Right lung (tissue), 5 donors: ENCODE results near the gene SLC38A6. TPM values are rescaled to one million over a fixed set of nuclear protein-coding genes. Genes with fewer than 3 reads are reported as not detected.
"Not testable (repeated sequence)": the region's sequence is repeated elsewhere in the genome, so short reads cannot be mapped to it uniquely, and the experiment has no call there.

Source experiments
- DNase-seq, 2 donors: peaks; one replicate each; pipeline ENCODE4 v3.0.0-alpha.2; 2013
- polyA plus RNA-seq, 5 donors: library from polyadenylated mRNA; unstranded; fragments of 120-200 nt; gene quantifications; one replicate each; pipeline versions ENCODE4 v1.2.1 to v1.2.3, GENCODE V29; 2013; ENCODE audit warnings: inconsistent platforms in 1 of 5, low replicate concordance in 1 of 5; ENCODE audit not compliant: insufficient read length in 5 of 5, insufficient read depth in 1 of 5

The SLC38A6 gene
- polyA plus RNA-seq, 5 donors, result 18.2 to 37.6 (median 29.4) TPM

DNA sequence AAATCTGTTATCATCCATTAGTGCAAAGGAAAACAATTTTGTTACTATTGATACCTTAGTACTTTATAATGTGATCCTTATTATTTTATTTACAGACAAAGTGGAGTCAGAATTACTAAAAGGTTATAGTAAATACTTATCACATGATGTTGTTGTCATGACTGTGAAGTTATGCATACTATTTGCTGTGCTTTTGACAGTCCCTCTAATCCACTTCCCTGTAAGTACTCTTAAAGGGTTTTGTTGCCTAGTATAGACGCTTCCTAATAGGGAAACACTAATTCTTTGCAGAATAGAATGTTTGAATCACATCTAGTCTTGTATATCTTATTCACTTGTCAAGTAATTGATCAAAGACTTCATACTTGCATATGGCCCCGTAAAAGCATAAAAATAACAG, 69.4 kb downstream of the SLC38A6 start:
- DNase-seq, result no peak

DNA sequence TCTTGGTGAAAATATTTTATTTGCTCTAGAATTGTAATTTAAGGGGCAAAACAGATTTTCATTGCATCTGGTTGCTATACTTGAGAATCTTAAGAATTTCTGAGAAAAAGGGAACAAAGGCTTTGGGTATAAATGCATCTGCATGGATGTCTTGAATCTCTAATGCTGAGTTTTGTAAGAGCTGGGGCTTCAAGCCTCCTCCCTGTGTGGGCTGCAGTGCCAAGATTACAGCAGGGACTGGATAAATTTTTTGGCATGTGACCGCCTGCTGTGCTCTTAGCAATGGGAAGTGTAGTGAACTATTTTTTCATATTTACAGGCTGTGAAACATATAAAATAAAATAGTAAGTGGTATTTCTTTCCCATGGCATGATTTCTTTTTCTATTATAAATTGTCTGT, 70.0 kb downstream of the SLC38A6 start:
- peak; percentile 56 to 66 for DNase-seq

DNA sequence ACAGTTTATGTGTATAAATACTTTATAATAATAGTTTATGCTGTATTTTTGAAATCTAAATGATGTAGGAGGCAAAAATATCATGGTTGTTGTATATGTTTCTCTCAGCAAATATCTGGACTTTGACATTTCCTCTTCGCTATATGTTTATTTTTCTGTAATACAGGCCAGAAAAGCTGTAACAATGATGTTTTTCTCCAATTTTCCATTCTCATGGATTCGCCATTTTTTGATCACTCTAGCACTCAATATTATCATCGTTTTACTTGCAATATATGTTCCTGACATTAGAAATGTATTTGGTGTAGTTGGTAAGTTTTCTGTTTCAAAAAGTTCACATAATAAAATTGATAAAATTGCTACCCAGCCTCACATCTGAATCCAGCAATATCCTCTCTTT, 70.6 kb downstream of the SLC38A6 start:
- DNase-seq, result no peak

DNA sequence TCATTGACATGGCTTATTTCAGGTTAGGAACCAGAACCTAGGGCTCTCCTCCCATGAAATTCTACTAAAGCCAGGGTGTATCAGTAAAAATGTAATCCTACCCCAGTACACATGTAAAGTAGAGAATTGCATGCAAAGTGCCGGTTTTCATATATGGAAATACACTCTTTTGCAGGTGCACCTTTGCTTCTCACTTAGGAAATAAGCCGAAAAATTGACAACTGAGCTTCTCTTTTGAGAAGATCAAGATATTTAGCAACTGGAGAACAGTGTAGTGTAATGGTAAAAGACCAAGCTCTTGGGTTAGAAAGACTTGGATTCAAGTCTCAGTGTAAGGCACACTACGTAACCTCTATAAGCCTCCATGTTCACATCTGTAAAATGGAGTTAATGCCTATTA, 82.4 kb downstream of the SLC38A6 start:
- no peak for DNase-seq

DNA sequence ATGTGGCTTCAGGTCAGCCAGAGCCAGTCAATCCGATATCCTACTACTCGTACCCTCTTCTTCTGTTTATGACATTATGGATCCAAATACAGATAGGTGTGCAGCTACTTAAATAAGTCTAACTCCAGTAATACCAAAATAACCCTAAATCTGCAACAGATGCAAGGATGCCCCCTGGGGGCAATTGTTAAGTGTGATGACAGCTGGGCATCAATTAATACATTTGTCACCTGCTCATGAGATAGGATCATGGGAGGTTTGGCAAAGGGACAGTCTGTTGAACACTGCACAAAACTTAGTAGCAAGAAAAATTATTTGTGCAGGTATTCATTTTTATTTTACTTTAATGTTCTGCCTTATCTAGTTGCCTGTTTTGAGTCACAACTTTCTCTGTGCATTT, 83.2 kb downstream of the SLC38A6 start:
- no peak for DNase-seq

DNA sequence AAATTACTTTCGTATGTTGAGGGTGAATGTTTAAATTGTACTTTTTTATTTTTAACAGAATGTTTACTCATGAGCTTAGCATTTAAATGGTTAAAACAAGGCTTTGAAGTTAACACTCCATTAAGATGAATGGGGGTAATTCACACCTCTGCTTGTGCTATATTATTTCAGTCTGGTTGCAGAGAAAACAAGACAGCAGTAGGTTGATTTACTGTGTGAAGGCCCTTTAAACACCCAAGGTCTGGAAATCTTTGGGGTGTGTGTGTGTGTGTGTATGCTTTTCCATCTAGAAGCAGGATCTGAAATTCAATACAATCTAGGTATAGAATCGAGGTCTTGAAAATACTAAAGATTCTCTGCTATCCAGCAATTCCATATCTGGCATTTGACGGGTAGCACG, 83.8 kb downstream of the SLC38A6 start:
- DNase-seq, result no peak

DNA sequence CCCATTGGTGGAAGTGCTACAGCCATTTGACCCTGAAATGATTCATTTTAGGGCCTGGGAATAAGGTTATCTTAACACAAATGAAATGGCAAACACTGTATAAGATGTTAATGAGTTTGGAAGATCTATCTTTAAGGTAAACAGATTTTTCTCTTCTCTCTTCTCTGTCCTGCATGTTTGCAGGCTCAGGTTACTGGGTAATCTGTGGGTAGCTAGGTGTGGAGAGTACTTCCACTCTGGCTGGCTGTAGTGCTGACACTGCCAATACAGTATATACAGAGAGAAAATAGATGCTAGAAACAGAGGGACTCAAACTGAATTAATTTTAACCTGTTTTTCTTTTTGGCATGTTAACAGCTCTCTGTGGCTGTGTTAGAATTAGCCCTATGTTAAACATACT, 84.6 kb downstream of the SLC38A6 start:
- no peak for DNase-seq

DNA sequence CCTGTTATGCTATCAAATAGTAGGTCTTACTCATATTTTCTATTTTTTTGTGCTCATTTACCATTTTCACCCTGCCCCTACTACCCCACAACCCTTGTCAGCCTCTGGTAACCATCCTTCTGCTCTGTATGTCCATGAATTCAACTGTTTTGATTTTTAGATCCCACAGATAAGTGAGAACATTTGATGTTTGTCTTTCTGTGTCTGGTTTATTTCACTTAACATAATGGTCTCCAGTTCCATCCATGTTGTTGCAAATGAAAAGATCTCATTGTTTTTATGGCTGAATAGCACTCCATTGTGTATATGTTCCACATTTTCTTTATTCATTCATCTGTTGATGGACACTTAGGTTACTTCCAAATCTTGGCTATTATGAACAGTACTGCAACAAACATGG, 91.4 kb downstream of the SLC38A6 start:
- not testable (repeated sequence) for DNase-seq

DNA sequence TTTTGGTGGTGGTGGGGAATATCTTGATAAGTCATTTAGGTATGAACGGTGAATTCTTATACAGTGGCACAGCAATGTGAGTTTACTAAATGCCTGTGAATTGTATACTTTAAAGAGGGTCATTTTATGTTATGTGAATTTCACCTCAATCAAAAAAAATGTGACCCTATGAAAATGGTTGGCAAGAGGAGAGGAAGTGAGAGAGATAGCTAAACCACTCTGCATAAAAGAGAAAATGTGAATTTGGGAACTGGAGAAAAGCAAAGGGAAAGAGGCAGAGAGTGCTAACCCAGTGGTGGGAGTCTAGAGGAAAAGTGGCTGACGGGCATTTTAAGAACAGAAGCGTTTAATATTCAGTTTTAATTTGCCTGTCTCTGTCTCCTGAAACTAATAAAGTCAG, 93.8 kb downstream of the SLC38A6 start:
- DNase-seq, result no peak

DNA sequence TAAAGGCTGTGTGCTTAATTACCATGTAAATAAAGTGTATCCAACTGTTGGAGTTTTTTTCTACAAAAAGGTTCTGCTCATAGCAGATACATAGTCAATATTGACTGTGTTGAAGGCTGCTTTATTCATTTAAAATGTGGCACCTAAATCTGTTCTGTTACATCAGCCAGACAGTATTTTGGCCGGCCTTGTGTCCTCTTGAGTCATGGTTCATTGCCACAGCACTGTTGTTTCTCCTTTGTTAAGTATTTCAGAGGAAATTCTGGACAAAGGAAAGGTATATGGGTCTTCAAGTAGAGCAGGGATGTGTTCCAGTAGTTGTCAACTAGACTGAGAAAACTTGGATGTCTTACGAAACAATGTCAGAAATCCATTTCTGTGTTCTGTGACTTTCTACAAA, 95.5 kb downstream of the SLC38A6 start:
- DNase-seq, result no peak

DNA sequence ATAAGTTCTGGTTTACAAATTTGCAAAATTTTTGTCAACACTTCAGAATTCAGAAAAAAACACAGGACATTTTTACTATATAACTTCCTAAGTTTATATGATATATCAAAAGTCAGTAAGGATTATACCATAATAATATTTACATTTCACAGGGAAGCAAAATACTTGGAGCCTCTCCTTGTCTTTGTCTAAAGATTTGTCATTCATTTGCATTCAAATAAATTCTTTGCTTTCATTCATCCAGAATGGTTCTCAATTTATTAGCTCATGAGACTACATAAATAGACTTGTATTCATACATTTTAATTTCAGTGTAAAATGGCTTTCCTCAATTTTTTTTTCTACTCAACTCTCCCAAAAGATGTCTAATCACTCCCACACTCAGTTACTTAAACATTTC, 96.4 kb downstream of the SLC38A6 start:
- DNase-seq, result no peak

DNA sequence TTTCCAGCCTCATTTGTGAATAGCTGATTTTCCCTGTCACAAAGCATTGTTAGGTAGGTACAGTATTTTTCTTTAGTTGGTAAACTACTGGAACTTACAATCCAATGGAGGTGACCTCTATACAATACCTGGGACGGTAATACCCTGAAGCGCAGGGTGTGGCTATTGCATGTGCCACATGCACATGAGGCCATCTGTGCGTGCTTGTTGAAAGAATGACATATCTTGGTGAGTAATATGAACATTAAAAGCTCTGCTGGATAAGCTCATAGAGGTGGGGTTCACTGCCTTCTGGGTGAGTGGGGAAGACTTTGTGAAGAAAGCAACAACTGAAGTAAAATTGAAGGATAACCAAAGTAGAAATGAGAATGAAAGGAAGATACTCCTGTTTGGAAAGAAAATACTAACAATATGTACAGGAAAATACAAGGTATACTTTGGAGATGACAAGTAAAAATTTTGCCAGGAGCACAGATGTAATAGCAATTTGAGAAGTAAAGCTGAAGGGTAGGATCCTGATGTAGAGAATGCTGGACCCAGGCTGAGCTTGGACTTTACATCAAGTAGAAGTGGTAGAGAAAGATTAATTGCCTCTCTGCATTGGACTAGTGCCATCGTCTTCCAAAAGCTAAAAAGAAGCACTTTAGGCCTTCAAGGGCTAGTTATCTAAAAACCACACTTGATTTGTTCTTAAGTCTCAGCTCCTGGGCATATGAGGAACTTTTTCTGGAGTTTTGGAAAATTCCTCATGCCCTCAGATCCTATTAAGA, 97.1 kb downstream of the SLC38A6 start:
- no peak for DNase-seq

DNA sequence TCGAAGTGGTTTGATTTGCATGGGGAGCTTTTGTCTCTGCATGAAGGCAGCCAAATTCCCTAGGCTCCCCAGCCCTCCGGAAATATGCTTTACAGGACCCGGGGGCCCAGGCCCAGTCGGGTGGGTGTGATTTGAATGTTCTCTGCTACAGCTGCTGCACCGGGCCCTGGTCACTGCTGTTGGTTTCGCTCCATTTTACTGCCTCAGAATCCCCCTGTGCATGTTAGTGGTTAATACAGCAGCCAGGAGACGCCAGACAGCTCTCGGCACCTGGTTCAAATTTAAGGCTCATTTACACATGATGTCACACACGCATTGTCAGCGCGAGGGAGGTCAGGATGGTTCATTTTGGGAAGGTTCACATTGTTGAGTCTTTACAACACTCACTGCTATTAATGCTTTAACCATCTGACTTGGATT, 99.6 kb downstream of the SLC38A6 start:
- DNase-seq, result no peak

DNA sequence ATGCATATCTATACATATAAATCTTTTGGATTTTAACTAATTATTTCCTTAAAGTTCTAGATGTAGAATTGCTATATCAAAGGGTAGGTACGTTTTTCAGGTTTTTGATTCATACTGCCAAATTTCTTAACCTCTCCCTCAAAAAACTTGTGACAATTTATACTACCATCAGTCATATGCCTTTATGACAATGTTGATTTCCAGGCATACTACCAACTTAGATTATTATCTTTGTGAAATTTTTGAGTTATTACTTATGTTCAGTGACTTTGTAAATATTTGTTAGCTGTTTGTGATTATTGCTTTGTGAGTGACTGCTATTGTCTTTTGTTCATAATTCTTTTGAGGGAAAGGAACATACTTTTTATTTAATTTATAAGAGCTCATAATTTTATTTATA, 107.0 kb downstream of the SLC38A6 start:
- no peak for DNase-seq

DNA sequence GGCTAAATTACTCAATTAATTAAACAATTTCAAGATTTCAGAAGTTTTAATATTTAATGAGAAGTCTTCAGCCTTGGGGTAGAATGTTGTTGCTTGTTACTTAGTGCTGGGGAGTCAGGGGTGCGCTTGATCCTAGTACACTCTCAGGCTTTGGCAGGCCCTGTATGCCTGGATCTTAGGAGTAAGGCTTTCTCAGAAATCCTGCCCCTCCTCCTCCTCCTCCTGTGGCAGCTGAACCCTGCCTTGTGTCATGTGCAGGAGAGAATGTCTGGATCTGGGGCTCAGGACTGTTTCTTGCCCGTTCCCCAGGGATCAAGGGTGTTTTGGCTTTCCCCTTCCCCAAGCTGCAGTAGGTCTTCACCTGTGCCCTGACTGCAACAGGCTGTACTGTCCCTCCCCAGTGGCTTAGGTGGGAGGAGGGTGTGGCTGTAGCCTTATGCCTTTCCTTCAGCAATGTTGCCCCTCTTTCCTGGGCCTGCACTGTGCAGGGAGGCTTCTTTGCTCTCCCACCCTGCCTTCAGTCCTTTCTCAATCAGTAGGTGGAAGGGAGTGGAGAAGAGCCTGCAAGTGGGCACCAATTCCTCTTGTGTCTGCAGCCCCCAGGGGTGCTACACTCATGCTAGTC, 108.2 kb downstream of the SLC38A6 start:
- no peak for DNase-seq

DNA sequence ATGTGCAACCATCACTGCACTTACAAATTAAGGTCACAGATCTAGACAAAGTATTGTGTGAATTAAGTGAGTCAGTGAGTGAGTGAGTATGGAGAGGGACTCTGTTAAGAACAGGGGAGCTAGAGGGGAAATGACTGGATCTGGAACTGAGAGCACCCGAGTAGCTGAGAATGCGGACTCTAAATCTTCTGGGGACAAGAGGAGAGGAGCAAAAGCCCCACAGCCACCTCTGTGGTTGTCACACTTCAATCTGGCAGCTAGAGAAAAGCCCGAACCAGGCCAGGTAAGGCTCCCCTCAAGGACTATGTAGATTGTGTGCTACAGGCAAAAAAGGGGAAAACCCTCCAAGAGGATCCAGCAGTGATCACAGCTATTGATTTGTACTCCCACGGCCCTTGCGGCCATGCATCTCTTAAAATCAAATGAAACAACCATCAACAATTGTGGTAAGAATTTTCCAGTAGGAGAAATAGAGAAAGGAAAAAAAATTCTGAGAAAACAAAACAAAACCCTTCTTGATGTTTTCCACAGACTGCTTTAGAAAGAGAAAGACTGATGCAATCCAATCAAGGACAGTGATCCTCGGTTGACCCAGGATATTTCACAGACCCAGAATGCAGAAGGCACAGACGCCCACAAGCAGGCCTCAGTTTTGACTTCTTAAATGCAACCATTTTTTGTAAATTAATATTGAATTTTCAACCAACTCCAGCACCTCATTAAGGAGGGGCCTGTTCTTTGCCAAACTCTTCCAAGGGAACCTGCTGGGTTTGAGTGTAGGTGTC, 109.6 kb downstream of the SLC38A6 start:
- no peak for DNase-seq

DNA sequence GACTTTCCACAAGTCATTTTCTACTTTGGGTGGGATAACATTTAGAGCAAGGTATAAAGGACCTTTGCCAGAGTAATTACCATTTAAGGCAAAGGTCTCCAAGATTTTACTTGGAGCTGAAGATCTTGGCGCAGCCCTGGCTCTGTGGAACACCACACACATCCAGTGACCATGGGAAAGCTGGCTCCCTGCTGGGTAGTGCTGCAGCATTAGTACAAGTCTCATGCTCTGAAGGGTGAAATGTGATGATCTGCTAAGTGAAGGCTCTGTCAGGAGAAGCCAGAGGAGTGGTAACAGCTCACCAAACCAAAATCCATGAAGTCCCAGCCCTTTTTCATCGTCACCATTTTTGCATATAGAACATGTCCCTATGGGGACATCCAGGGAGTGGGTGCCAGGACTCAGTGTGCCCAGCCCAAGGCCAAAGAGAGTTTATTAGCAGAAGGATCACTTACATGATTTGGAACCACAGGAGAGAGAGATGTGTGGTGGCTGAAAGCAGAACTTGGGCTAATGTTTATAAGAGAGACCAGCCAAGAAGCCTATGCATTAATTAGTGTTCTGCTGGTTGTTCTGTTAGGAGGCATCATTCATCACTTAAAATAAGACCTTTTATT, 110.7 kb downstream of the SLC38A6 start:
- DNase-seq, result no peak

DNA sequence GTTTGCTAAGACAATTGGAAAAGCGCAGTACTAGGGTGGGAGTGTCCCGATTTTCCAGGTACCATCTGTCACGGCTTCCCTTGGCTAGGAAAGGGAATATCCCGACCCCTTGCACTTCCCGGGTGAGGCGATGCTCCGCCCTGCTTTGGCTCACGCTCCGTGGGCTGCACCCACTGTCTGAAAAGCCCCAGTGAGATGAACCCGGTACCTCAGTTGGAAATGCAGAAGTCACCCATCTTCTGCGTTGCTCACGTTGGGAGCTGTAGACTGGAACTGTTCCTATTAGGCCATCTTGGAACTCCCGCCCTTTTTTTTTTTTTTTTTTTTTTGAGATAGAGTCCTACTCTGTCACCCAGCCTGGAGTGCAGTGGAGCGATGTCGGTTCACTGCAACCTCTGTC, 117.1 kb downstream of the SLC38A6 start:
- not testable (repeated sequence) for DNase-seq

DNA sequence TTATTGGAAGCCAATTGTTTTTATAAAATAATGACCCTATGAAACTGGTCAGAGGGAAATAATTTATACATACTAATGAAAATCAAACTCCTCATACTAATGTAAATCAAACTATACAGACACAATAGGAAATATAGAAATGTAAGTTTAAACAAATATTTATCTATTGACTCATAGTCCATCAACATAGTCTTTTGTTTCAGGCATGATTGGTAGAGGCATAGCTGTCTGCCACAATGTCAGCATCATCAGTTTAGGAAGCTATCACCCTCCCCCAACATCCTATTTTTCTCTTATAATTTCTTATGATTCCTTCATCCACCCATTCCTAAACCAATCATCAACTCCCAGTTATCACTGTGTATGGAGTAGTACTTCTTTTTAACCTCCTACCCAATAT, 117.7 kb downstream of the SLC38A6 start:
- no peak for DNase-seq

DNA sequence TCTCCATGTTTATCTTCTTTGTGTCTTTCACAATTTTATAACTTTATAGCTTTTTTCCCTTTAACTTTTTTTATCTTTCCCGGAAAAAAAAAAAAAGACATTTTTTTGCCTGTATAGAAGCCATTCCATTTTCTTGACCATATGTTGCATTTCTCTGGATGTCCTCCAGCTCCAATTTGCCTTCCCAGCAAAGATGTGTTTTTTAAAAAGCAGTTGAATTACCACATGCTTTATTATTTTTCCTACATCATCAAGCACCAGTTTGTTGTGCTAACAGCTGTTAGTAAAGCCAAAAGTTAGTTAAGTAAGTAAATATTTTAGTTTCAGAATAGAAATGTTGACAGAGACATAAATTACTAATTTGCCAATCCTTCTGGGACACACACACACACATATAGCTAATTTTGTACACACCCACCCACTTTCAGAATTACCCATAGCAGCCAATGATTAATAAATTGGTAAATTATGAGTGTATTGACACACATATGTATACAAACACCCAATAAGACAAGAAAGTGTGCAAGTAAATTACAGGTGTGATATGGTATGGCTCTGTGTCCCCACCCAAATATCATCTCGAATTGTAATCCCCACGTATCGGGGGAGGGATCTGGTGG, 118.3 kb downstream of the SLC38A6 start:
- DNase-seq, result peak; percentile 84 to 87

DNA sequence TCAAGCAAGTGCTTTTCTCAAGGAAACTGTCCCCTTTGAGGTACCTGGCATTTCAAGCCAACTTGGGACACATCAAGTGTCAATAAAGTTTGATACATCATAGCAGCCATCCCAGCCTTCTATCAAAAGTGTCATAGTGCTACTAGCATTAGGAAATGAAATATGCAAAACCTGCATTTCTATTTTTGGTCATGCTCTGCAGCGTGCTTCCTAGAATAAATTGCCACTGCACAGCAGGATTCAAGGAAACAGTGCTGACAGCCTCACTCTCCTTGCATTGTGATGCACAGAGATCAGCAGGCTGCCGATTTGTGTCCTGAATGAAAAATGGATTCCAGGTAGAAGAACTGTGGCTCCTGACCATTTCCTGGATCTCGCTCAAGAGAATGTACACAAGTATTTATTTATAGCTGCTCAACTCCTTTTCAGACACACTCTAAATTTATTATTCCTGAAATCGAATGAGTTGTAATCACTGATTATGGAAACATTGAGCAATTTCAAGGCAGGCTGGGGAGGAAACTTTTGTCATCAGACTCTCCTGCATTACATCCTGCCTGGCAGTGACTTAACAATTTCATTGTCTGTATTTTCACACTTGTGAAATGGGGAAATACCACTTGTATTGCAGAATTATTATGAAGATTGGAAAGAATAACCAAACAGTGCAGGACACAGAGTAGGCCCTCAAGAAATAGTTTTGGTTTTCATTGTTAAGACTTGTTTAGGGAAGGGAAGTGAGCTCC, 120.9 kb downstream of the SLC38A6 start:
- no peak for DNase-seq
